HG03175 (cell line): ENCODE data around the gene PRR5L.

Source experiments
- ATAC-seq: cut with Tn5 transposase; IDR thresholded peaks from one replicate; pipeline ENCODE4 v1.9.1; 2021; ENCODE audit warnings: mild to moderate bottlenecking, moderate library complexity; ENCODE audit not compliant: unreplicated experiment

The PRR5L gene

GRCh38 chr11:36356201-36356600, 60.1 kb downstream of the PRR5L start:
- peak; percentile 60 for ATAC-seq

GRCh38 chr11:36357831-36358230, 61.7 kb downstream of the PRR5L start:
- no peak for ATAC-seq

GRCh38 chr11:36358436-36358835, 62.3 kb downstream of the PRR5L start:
- ATAC-seq: no peak

- ATAC-seq: no peak
Measured at GRCh38 chr11:36360318-36360717, 64.2 kb downstream of the PRR5L start.

- no peak for ATAC-seq
Measured at GRCh38 chr11:36360826-36361415, 64.8 kb downstream of the PRR5L start.

- no peak for ATAC-seq
Measured at GRCh38 chr11:36361472-36361871, 65.4 kb downstream of the PRR5L start.

GRCh38 chr11:36361901-36362391, 65.9 kb downstream of the PRR5L start:
- ATAC-seq: no peak

- ATAC-seq: no peak
Measured at GRCh38 chr11:36362902-36363301, 66.8 kb downstream of the PRR5L start.

GRCh38 chr11:36363361-36364268, 67.5 kb downstream of the PRR5L start:
- ATAC-seq: no peak

- no peak for ATAC-seq
Measured at GRCh38 chr11:36364551-36365325, 68.7 kb downstream of the PRR5L start.

- no peak for ATAC-seq
Measured at GRCh38 chr11:36365907-36366306, 69.8 kb downstream of the PRR5L start.

- ATAC-seq: no peak
Measured at GRCh38 chr11:36367806-36368680, 72.0 kb downstream of the PRR5L start.

- no peak for ATAC-seq
Measured at GRCh38 chr11:36371181-36371580, 75.1 kb downstream of the PRR5L start.

- no peak for ATAC-seq
Measured at GRCh38 chr11:36371590-36371989, 75.5 kb downstream of the PRR5L start.

GRCh38 chr11:36372101-36372771, 76.1 kb downstream of the PRR5L start:
- no peak for ATAC-seq

- ATAC-seq: no peak
Measured at GRCh38 chr11:36373016-36374010, 77.2 kb downstream of the PRR5L start.

- ATAC-seq: no peak
Measured at GRCh38 chr11:36374726-36375125, 78.6 kb downstream of the PRR5L start.

GRCh38 chr11:36375353-36376008, 79.4 kb downstream of the PRR5L start:
- no peak for ATAC-seq
